Neural crest cell (in vitro differentiated cells): Measurements from ENCODE around the gene ZBTB21. TPM values are rescaled to one million over a fixed set of nuclear protein-coding genes. Genes with fewer than 3 reads are reported as not detected.

Experiments
- DNase-seq: peaks from one replicate; pipeline ENCODE4 v3.0.0; 2021; ENCODE audit warnings: low read depth, mixed read lengths, low spot score
- H3K27ac Mint-ChIP-seq: one replicate; pipeline ENCODE4 v1.8.0; 2021; ENCODE audit warnings: mild to moderate bottlenecking, mixed read lengths; ENCODE audit not compliant: unreplicated experiment
- H3K27me3 Mint-ChIP-seq: 2 replicates; pipeline ENCODE4 v1.8.0; 2021; ENCODE audit warnings: low read depth, mild to moderate bottlenecking, mixed read lengths
- H3K36me3 Mint-ChIP-seq: 2 replicates; pipeline ENCODE4 v1.8.0; 2021; ENCODE audit warnings: low read depth, mild to moderate bottlenecking, mixed read lengths
- H3K4me1 Mint-ChIP-seq: 2 replicates; pipeline ENCODE4 v1.8.0; 2021; ENCODE audit warnings: mixed read lengths
- H3K4me3 Mint-ChIP-seq: one replicate; pipeline ENCODE4 v1.8.0; 2021; ENCODE audit warnings: mild to moderate bottlenecking, mixed read lengths
- H3K9me3 Mint-ChIP-seq: 2 replicates; pipeline ENCODE4 v1.8.0; 2021; ENCODE audit warnings: mixed read lengths
- CTCF ChIP-seq: fragments of 200-600 bp; sonication (generic); conservative IDR thresholded peaks from 2 replicates; pipeline ENCODE4 v1.5.0; 2021; ENCODE audit warnings: antibody characterized with exemption, mild to moderate bottlenecking
- total RNA-seq: library from RNA; stranded (reverse); gene quantifications from 2 replicates; pipeline ENCODE4 v1.2.1, GENCODE V29; 2021

The ZBTB21 gene
- total RNA-seq, 1 donor from 2014 or later: 16.4 TPM

- DNase-seq: no peak
- Mint-ChIP-seq H3K36me3 (peaks cover 5% of the 10 kb centered on the region), H3K4me3 (no peak overlapping the region), H3K9me3 (peaks cover 6% of the 10 kb centered on the region), H3K4me1 (peaks cover 54% of the 10 kb centered on the region), H3K27ac (no peak overlapping the region), H3K27me3 (peaks cover 3% of the 10 kb centered on the region)
- TF ChIP-seq CTCF: no peak
Observed at GRCh38 chr21:41971891-41972290, 38.3 kb downstream of the ZBTB21 start.

GRCh38 chr21:41970751-41971653, 39.2 kb downstream of the ZBTB21 start:
- no peak for TF ChIP-seq CTCF

GRCh38 chr21:41970106-41970391, 40.1 kb downstream of the ZBTB21 start:
- Mint-ChIP-seq H3K4me3 (peak overlapping the region; percentile 78), H3K27ac (peak overlapping the region; percentile 78), H3K36me3 (peaks cover 5% of the 10 kb centered on the region), H3K27me3 (peaks cover 3% of the 10 kb centered on the region), H3K4me1 (peaks cover 55% of the 10 kb centered on the region), H3K9me3 (peaks cover 6% of the 10 kb centered on the region)
- TF ChIP-seq CTCF: no peak
- no peak for DNase-seq

More at GRCh38 chr21:41970751-41971653, 39.2 kb downstream of the ZBTB21 start:
- H3K4me1 Mint-ChIP-seq: peaks cover 54% of the 10 kb centered on the region
- H3K9me3 Mint-ChIP-seq: peaks cover 6% of the 10 kb centered on the region
- peaks cover 3% of the 10 kb centered on the region for H3K27me3 Mint-ChIP-seq
- H3K4me3 Mint-ChIP-seq: no peak overlapping the region
- H3K27ac Mint-ChIP-seq: peak overlapping the region; percentile 64
- peaks cover 5% of the 10 kb centered on the region for H3K36me3 Mint-ChIP-seq
- DNase-seq: no peak

GRCh38 chr21:41967708-41968107, 42.5 kb downstream of the ZBTB21 start:
- Mint-ChIP-seq H3K9me3 (peaks cover 1% of the 10 kb centered on the region), H3K4me1 (peaks cover 38% of the 10 kb centered on the region), H3K27me3 (peaks cover 12% of the 10 kb centered on the region), H3K27ac (no peak overlapping the region), H3K36me3 (peaks cover under 1% of the 10 kb centered on the region), H3K4me3 (no peak overlapping the region)
- no peak for TF ChIP-seq CTCF
- DNase-seq: no peak

- Mint-ChIP-seq H3K27ac (no peak overlapping the region), H3K4me1 (peaks cover 36% of the 10 kb centered on the region), H3K4me3 (no peak overlapping the region), H3K9me3 (no peaks in the 10 kb centered on the region), H3K36me3 (no peaks in the 10 kb centered on the region), H3K27me3 (peaks cover 12% of the 10 kb centered on the region)
- no peak for DNase-seq
- no peak for TF ChIP-seq CTCF
Observed at GRCh38 chr21:41966872-41967621, 43.1 kb downstream of the ZBTB21 start.
